HCT116 (cell line): Measurements from ENCODE around the gene ZMYM4. TPM values are rescaled to one million over a fixed set of nuclear protein-coding genes. Genes with fewer than 3 reads are reported as not detected.

ENCODE experiments used
- ATAC-seq: fragments of 200-7000 bp; cut with Tn5 transposase; 2 replicates; pipeline ENCODE4 v1.9.1; 2020; ENCODE audit warnings: mild to moderate bottlenecking, moderate library complexity
- BruUV-seq: library from RNA; stranded (reverse); fragments of 400-500 nt; replicated peaks from 2 replicates; lab custom pipeline; 2021; lab: Mats Ljungman, UMichigan
- CTCF ChIA-PET: fragments of 300-600 bp; sonication (Branson Sonifier 250); formaldehyde crosslinking; loops from one replicate; lab custom pipeline; 2021; ENCODE audit warnings: antibody characterized with exemption; lab: Charles Lee
- POLR2A ChIA-PET: fragments of 300-600, 350-600 bp; sonication (Branson Sonifier 250); formaldehyde crosslinking; loops from one replicate; lab custom pipeline; 2021; ENCODE audit warnings: antibody characterized with exemption; lab: Charles Lee
- RAD21 ChIA-PET, 2 experiments: fragments of 300-600 bp; sonication (Branson Sonifier 250); formaldehyde crosslinking; loops; one replicate each; lab custom pipeline; 2023; ENCODE audit warnings: low total read pairs in 2 of 2; ENCODE audit not compliant: uncharacterized antibody in 2 of 2, unreplicated experiment in 2 of 2, low non-redundant PET in 1 of 2; lab: Charles Lee
- DNase-seq: peaks from one replicate; pipeline ENCODE4 v3.0.0-alpha.2; 2010; ENCODE audit warnings: low read depth, low spot score
- H2AFZ ChIP-seq: fragments of 200-600 bp; shearing (Covaris generic), sonication (generic); 2 replicates; pipeline ENCODE4 v1.6.1; 2017; ENCODE audit warnings: low read depth, mixed run types, mixed read lengths, antibody characterized with exemption, low read length; ENCODE audit not compliant: poor library complexity, severe bottlenecking
- H3K27ac ChIP-seq: 2 replicates; pipeline ENCODE4 v1.5.1; 2012; ENCODE audit warnings: low read depth, low read length
- H3K27me3 ChIP-seq: fragments of 200-600 bp; sonication (generic); 2 replicates; pipeline ENCODE4 v1.6.1; 2016; ENCODE audit warnings: mixed run types, low read length, mixed read lengths; ENCODE audit not compliant: insufficient read depth
- H3K36me3 ChIP-seq, 2 experiments: fragments of 200-500 bp in 1 of 2; fragments of 200-600 bp in 1 of 2; sonication (Bioruptor generic) in 1 of 2; sonication (generic) in 1 of 2; 2 replicates each; pipeline versions ENCODE4 v1.5.1 to v1.6.1; 2014 to 2016; ENCODE audit warnings: low read length in 2 of 2, inconsistent platforms in 1 of 2, mixed read lengths in 1 of 2, mixed run types in 1 of 2; ENCODE audit not compliant: insufficient read depth in 2 of 2, control insufficient read depth in 1 of 2
- H3K4me1 ChIP-seq, 2 experiments: fragments of 200-600 bp in 1 of 2; sonication (generic) in 1 of 2; 2 replicates each; pipeline versions ENCODE4 v1.5.1 to v1.6.1; 2012 to 2017; ENCODE audit warnings: low read length in 2 of 2, inconsistent platforms in 1 of 2, mild to moderate bottlenecking in 1 of 2, mixed read lengths in 1 of 2, mixed run types in 1 of 2, moderate library complexity in 1 of 2; ENCODE audit not compliant: insufficient read depth in 2 of 2, control insufficient read depth in 1 of 2
- H3K4me2 ChIP-seq: fragments of 200-600 bp; sonication (generic); 2 replicates; pipeline ENCODE4 v1.6.1; 2017; ENCODE audit warnings: mixed run types, low read length, mixed read lengths
- H3K4me3 ChIP-seq, 2 experiments: fragments of 200-600 bp in 1 of 2; sonication (generic) in 1 of 2; replicated peaks in 1 of 2; 2 replicates each; pipeline ENCODE4 v1.5.1; 2011 to 2016; ENCODE audit warnings: low read length in 2 of 2, control low read depth in 1 of 2, low read depth in 1 of 2, mild to moderate bottlenecking in 1 of 2, mixed read lengths in 1 of 2, mixed run types in 1 of 2
- H3K79me2 ChIP-seq: fragments of 200-600 bp; sonication (generic); 2 replicates; pipeline ENCODE4 v1.6.1; 2017; ENCODE audit warnings: mild to moderate bottlenecking, mixed run types, low read length, moderate library complexity, mixed read lengths; ENCODE audit not compliant: insufficient read depth
- H3K9ac ChIP-seq: fragments of 200-600 bp; sonication (generic); 2 replicates; pipeline ENCODE4 v1.6.1; 2016; ENCODE audit warnings: low read length, mixed read lengths
- H3K9me2 ChIP-seq: fragments of 200-600 bp; sonication (generic), shearing (Covaris generic); 2 replicates; pipeline ENCODE4 v1.6.1; 2017; ENCODE audit warnings: mixed run types, mild to moderate bottlenecking, moderate library complexity; ENCODE audit not compliant: insufficient read depth
- H3K9me3 ChIP-seq, 2 experiments: fragments of 200-500 bp in 1 of 2; fragments of 200-600 bp in 1 of 2; sonication (Bioruptor generic) in 1 of 2; sonication (generic) in 1 of 2; 2 replicates each; pipeline ENCODE4 v1.6.1; 2014 to 2017; ENCODE audit warnings: low read length in 2 of 2, mixed read lengths in 2 of 2, inconsistent platforms in 1 of 2, low read depth in 1 of 2, mild to moderate bottlenecking in 1 of 2, mixed run types in 1 of 2, moderate library complexity in 1 of 2; ENCODE audit not compliant: control insufficient read depth in 1 of 2, insufficient read depth in 1 of 2
- H4K20me1 ChIP-seq: fragments of 200-600 bp; sonication (generic), shearing (Covaris generic); 2 replicates; pipeline ENCODE4 v1.6.1; 2017; ENCODE audit warnings: mixed run types, mild to moderate bottlenecking, moderate library complexity; ENCODE audit not compliant: insufficient read depth
- ELF1 ChIP-seq: IDR thresholded peaks from 2 replicates; pipeline ENCODE4 v1.6.1; 2012; ENCODE audit warnings: low read depth, borderline replicate concordance
- EZH2phosphoT487 ChIP-seq: fragments of 200-600 bp; IDR thresholded peaks from 2 replicates; pipeline ENCODE4 v1.6.1; 2018; ENCODE audit warnings: antibody characterized with exemption, borderline replicate concordance
- FOSL1 ChIP-seq: IDR thresholded peaks from 2 replicates; pipeline ENCODE4 v1.6.1; 2012; ENCODE audit warnings: low read depth
- JUND ChIP-seq: IDR thresholded peaks from 2 replicates; pipeline ENCODE4 v1.6.1; 2012
- POLR2A ChIP-seq: IDR thresholded peaks from 2 replicates; pipeline ENCODE4 v1.7.0; 2011; ENCODE audit warnings: borderline replicate concordance; ENCODE audit not compliant: insufficient read depth, insufficient read length; ENCODE audit errors: extremely low read depth
- RAD21 ChIP-seq: IDR thresholded peaks from 2 replicates; pipeline ENCODE4 v1.6.1; 2012; ENCODE audit warnings: low read depth, mild to moderate bottlenecking
- SP1 ChIP-seq: IDR thresholded peaks from 2 replicates; pipeline ENCODE4 v1.6.1; 2012; ENCODE audit warnings: low read depth
- YY1 ChIP-seq: IDR thresholded peaks from 2 replicates; pipeline ENCODE4 v1.6.1; 2011; ENCODE audit warnings: low read length, low read depth, moderate library complexity, mild to moderate bottlenecking; ENCODE audit not compliant: insufficient replicate concordance; ENCODE audit errors: extremely low read depth
- ZFX ChIP-seq: fragments of 450-650 bp; IDR thresholded peaks from 2 replicates; pipeline ENCODE4 v1.6.1; 2017
- ZNF274 ChIP-seq: fragments of 200-500 bp; sonication (Bioruptor generic); IDR thresholded peaks from 2 replicates; pipeline ENCODE4 v1.6.1; 2014; ENCODE audit warnings: mild to moderate bottlenecking, low read depth, low read length, inconsistent platforms
- intact Hi-C: fragments of 100-400 bp; cut with micrococcal nuclease; formaldehyde crosslinking; loops from 2 replicates; pipeline ENCODE4 v1.10.0; 2022
- total RNA-seq: library from RNA; stranded (reverse); gene quantifications from one replicate; pipeline ENCODE4 v1.2.1, GENCODE V29; 2021; ENCODE audit not compliant: unreplicated experiment
- TF ChIP-seq, protein P1 (sequence below): IDR thresholded peaks from 2 replicates; pipeline ENCODE4 v1.6.1; 2012; ENCODE audit warnings: low read depth
- TF ChIP-seq, protein P2 (sequence below), 3 experiments: fragments of 200-600 bp in 1 of 3; sonication (generic) in 1 of 3; IDR thresholded peaks in 2 of 3; conservative IDR thresholded peaks in 1 of 3; 2 replicates each; pipeline ENCODE4 v1.5.1; 2012 to 2017; ENCODE audit warnings: low read depth in 2 of 3, low read length in 2 of 3, antibody characterized with exemption in 1 of 3, borderline replicate concordance in 1 of 3, control low read depth in 1 of 3, mild to moderate bottlenecking in 1 of 3, mixed read lengths in 1 of 3, mixed run types in 1 of 3, moderate library complexity in 1 of 3; ENCODE audit not compliant: insufficient read depth in 1 of 3
- TF ChIP-seq, protein P3 (sequence below): IDR thresholded peaks from 2 replicates; pipeline ENCODE4 v1.6.1; 2011; ENCODE audit warnings: mild to moderate bottlenecking, low read length, moderate library complexity; ENCODE audit not compliant: insufficient replicate concordance; ENCODE audit errors: extremely low read depth

ZMYM4 gene
- total RNA-seq, 1 experiment from 2014 or later: 58.0 TPM

DNA sequence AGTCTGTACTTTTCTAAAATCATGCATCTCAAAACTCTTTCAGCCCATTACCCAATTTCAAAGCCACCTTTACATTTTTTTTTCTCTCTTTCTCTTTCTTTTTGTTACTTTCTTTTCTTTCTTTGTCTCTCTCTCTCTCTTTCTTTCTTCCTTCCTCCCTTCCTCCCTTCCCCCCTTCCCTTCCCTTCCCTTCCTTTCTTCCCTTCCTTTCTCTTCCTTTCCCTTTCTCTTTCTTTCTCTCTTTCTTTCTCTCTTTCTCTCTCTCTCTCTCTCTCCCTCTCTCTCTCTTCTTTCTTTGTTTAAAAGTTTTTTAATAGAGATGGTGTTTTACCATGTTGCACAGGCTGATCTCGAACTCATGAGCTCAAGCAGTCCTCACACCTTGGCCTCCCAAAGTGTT lies 11.5 kb downstream of the ZMYM4 start:
- no peak overlapping the region for H3K4me3 ChIP-seq
- H3K9me3 ChIP-seq: 0 out of 4 replicates have a peak, but pooled peaks cover 0 to 2% of the 10 kb centered on the region in 2 experiments
- intact Hi-C loops: no loop called here
- no peaks in the 10 kb centered on the region for H3K36me3 ChIP-seq
- no peak for DNase-seq
- CTCF ChIA-PET: no interaction called here
- no peaks in the 10 kb centered on the region for H3K4me1 ChIP-seq
- no peaks in the 10 kb centered on the region for H3K27me3 ChIP-seq
- TF ChIP-seq, protein P1, sequence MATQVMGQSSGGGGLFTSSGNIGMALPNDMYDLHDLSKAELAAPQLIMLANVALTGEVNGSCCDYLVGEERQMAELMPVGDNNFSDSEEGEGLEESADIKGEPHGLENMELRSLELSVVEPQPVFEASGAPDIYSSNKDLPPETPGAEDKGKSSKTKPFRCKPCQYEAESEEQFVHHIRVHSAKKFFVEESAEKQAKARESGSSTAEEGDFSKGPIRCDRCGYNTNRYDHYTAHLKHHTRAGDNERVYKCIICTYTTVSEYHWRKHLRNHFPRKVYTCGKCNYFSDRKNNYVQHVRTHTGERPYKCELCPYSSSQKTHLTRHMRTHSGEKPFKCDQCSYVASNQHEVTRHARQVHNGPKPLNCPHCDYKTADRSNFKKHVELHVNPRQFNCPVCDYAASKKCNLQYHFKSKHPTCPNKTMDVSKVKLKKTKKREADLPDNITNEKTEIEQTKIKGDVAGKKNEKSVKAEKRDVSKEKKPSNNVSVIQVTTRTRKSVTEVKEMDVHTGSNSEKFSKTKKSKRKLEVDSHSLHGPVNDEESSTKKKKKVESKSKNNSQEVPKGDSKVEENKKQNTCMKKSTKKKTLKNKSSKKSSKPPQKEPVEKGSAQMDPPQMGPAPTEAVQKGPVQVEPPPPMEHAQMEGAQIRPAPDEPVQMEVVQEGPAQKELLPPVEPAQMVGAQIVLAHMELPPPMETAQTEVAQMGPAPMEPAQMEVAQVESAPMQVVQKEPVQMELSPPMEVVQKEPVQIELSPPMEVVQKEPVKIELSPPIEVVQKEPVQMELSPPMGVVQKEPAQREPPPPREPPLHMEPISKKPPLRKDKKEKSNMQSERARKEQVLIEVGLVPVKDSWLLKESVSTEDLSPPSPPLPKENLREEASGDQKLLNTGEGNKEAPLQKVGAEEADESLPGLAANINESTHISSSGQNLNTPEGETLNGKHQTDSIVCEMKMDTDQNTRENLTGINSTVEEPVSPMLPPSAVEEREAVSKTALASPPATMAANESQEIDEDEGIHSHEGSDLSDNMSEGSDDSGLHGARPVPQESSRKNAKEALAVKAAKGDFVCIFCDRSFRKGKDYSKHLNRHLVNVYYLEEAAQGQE: no peak
- TF ChIP-seq ZNF274 (no peak), SP1 (no peak), RAD21 (no peak), JUND (no peak), POLR2A (no peak), ZFX (no peak), EZH2phosphoT487 (no peak), FOSL1 (no peak), ELF1 (no peak), YY1 (no peak)
- TF ChIP-seq, protein P2, sequence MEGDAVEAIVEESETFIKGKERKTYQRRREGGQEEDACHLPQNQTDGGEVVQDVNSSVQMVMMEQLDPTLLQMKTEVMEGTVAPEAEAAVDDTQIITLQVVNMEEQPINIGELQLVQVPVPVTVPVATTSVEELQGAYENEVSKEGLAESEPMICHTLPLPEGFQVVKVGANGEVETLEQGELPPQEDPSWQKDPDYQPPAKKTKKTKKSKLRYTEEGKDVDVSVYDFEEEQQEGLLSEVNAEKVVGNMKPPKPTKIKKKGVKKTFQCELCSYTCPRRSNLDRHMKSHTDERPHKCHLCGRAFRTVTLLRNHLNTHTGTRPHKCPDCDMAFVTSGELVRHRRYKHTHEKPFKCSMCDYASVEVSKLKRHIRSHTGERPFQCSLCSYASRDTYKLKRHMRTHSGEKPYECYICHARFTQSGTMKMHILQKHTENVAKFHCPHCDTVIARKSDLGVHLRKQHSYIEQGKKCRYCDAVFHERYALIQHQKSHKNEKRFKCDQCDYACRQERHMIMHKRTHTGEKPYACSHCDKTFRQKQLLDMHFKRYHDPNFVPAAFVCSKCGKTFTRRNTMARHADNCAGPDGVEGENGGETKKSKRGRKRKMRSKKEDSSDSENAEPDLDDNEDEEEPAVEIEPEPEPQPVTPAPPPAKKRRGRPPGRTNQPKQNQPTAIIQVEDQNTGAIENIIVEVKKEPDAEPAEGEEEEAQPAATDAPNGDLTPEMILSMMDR (IDR thresholded peaks at IDR 0.05 in 2 of 3, conservative IDR thresholded peaks at IDR 0.05 in 1 of 3; ENCODE audit: borderline replicate concordance in 1 of 3, insufficient read depth in 1 of 3, low read depth in 2 of 3, low read length in 2 of 3): no peak
- TF ChIP-seq, protein P3, sequence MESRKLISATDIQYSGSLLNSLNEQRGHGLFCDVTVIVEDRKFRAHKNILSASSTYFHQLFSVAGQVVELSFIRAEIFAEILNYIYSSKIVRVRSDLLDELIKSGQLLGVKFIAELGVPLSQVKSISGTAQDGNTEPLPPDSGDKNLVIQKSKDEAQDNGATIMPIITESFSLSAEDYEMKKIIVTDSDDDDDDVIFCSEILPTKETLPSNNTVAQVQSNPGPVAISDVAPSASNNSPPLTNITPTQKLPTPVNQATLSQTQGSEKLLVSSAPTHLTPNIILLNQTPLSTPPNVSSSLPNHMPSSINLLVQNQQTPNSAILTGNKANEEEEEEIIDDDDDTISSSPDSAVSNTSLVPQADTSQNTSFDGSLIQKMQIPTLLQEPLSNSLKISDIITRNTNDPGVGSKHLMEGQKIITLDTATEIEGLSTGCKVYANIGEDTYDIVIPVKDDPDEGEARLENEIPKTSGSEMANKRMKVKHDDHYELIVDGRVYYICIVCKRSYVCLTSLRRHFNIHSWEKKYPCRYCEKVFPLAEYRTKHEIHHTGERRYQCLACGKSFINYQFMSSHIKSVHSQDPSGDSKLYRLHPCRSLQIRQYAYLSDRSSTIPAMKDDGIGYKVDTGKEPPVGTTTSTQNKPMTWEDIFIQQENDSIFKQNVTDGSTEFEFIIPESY: no peak
- TF ChIP-seq, all 23 proteins: peak for 0
- Histone ChIP-seq H3K27ac (no peak overlapping the region), H2AFZ (no peak overlapping the region), H3K79me2 (peaks cover 79% of the 10 kb centered on the region), H3K9me2 (no peaks in the 10 kb centered on the region), H4K20me1 (no peaks in the 10 kb centered on the region), H3K4me2 (no peak overlapping the region), H3K9ac (no peak overlapping the region)
- no peak for ATAC-seq
- ChIA-PET POLR2A (no interaction called here), RAD21 (no interaction called here)
- BruUV-seq: no TSS peak
